ENCODE data around the gene FAM110D.

GRCh38 chr1:26161415-26162219 lies 2.7 kb downstream of the FAM110D start:
- TF ChIP-seq CTCF (conservative IDR thresholded peaks at IDR 0.05; ENCODE audit: low read depth, low read length): peak; percentile 19; the same call in 1 of the 2 replicates
- TF ChIP-seq EZH2 (IDR thresholded peaks at IDR 0.05; ENCODE audit: low read length, unreplicated experiment): no peak

All from PC-3 (cell line).